ENCODE results near the gene RNASEH2C. TPM values are rescaled to one million over a fixed set of nuclear protein-coding genes. Genes with fewer than 3 reads are reported as not detected.

The RNASEH2C gene
- total RNA-seq, 1 experiment from 2014 or later: 57.7 TPM

- Mint-ChIP-seq H3K4me3 (no peak overlapping the region), H3K4me1 (no peaks in the 10 kb centered on the region), H3K27ac (no peak overlapping the region), H3K36me3 (ENCODE audit: insufficient read depth in 1 of 3, low read depth in 3 of 3) (no peaks in the 10 kb centered on the region), H3K27me3 (ENCODE audit: low read depth) (peaks cover 43% of the 10 kb centered on the region), H3K9me3 (peaks cover 15 to 23% of the 10 kb centered on the region in 2 experiments; a peak in 4 of 5 replicates)
- Histone ChIP-seq H3K23me2 (ENCODE audit: insufficient read length, low read depth, low read length, poor library complexity, severe bottlenecking) (no peaks in the 10 kb centered on the region), H4K5ac (ENCODE audit: insufficient read length, low read depth, low read length) (no peak overlapping the region), H3K23ac (ENCODE audit: insufficient read length, low read depth, low read length) (no peak overlapping the region), H2AFZ (ENCODE audit: low read length) (no peak overlapping the region), H2BK120ac (ENCODE audit: low read depth, low read length, poor library complexity, severe bottlenecking) (no peak overlapping the region), H3K9ac (ENCODE audit: extremely low read depth, insufficient read length, low read length) (no peak overlapping the region), H3K4ac (ENCODE audit: low read depth, low read length) (no peak overlapping the region), H2AK5ac (ENCODE audit: insufficient read length, low read length) (no peak overlapping the region), H3K14ac (ENCODE audit: insufficient read depth, low read length) (no peak overlapping the region), H3K79me1 (ENCODE audit: insufficient read depth, low read depth, low read length, poor library complexity, severe bottlenecking) (no peaks in the 10 kb centered on the region), H3K27me3 (ENCODE audit: insufficient read depth, low read length) (no peaks in the 10 kb centered on the region), H3K4me1 (ENCODE audit: insufficient read depth, low read length) (no peaks in the 10 kb centered on the region), H4K8ac (replicated peaks; ENCODE audit: insufficient read length, low read depth, low read length) (no peak overlapping the region), H2BK20ac (ENCODE audit: low read depth, low read length, poor library complexity, severe bottlenecking) (no peak overlapping the region), H3K9me3 (ENCODE audit: control insufficient read depth, low read depth, low read length) (no peaks in the 10 kb centered on the region), H3K4me2 (ENCODE audit: insufficient read depth, insufficient read length, low read length) (no peak overlapping the region), H4K91ac (ENCODE audit: insufficient read length, low read depth, low read length) (no peak overlapping the region), H2BK5ac (ENCODE audit: insufficient read length, low read length) (no peak overlapping the region), H3K18ac (ENCODE audit: insufficient read length, low read depth, low read length) (no peak overlapping the region), H2BK15ac (ENCODE audit: low read depth, low read length) (no peak overlapping the region), H3K79me2 (ENCODE audit: insufficient read depth, low read length) (no peaks in the 10 kb centered on the region), H3K56ac (ENCODE audit: insufficient read length, low read depth, low read length) (no peak overlapping the region), H3K27ac (ENCODE audit: insufficient read length, low read depth, low read length) (no peak overlapping the region), H2BK12ac (ENCODE audit: insufficient read length, low read depth, low read length) (no peak overlapping the region), H4K20me1 (ENCODE audit: control insufficient read depth, insufficient read depth, insufficient read length) (no peaks in the 10 kb centered on the region), H3T11ph (ENCODE audit: low read length) (no peak overlapping the region)
- no CpG with 5 or more reads among the region's 1 CpG for WGBS (ENCODE audit: extremely low coverage, insufficient read length, low lambda C conversion rate)
- no peak for TF ChIP-seq CTCF (conservative IDR thresholded peaks at IDR 0.05)
- DNase-seq: no peak
Measured at GRCh38 chr11:65742353-65742752, 21.8 kb upstream of the RNASEH2C start.
